K562 (cell line): ENCODE data around the gene OR10T2. TPM values are rescaled to one million over a fixed set of nuclear protein-coding genes. Genes with fewer than 3 reads are reported as not detected.

ENCODE experiments used
- ATAC-seq: fragments of 200-7000 bp; cut with Tn5 transposase; 3 replicates; pipeline ENCODE4 v1.9.1; 2020; ENCODE audit warnings: moderate library complexity
- BruUV-seq: library from RNA; stranded (reverse); fragments of 400-500 nt; replicated peaks from 2 replicates; lab custom pipeline; 2021; lab: Mats Ljungman, UMichigan
- CTCF ChIA-PET: fragments of 300-600 bp; formaldehyde crosslinking; extraction: SDS; loops from one replicate; lab custom pipeline; 2021; ENCODE audit warnings: low intra/inter-chr PET ratio; lab: Yijun Ruan, JAX
- POLR2A ChIA-PET: fragments of 300-600, 350-650 bp; sonication (Branson Sonifier 250); formaldehyde crosslinking; extraction: SDS; loops from one replicate; lab custom pipeline; 2021; ENCODE audit warnings: antibody characterized with exemption, inconsistent platforms; lab: Yijun Ruan, JAX
- DNase-seq, 4 experiments: peaks; one replicate each; pipeline versions ENCODE4 v3.0.0 to v3.0.0-alpha.2; 2011 to 2018; ENCODE audit warnings: low spot score in 3 of 4, mixed read lengths in 3 of 4; ENCODE audit errors: extremely low read depth in 1 of 4
- FAIRE-seq: peaks from 2 replicates; lab custom pipeline; 2011; peaks lifted over from hg19 to GRCh38; lab: Jason Lieb, UNC
- H2AFZ ChIP-seq: 2 replicates; pipeline ENCODE4 v1.6.0; 2011; ENCODE audit warnings: low read depth, low read length, control low read depth, inconsistent platforms
- H3K27ac ChIP-seq: fragments of 200-600 bp; 3 replicates; pipeline ENCODE4 v1.8.0; 2011; ENCODE audit warnings: low read depth, mild to moderate bottlenecking, control low read depth, inconsistent platforms, low read length, moderate library complexity, mixed read lengths; ENCODE audit errors: extremely low read depth
- H3K27me3 ChIP-seq, 2 experiments: fragments of 300-600 bp in 1 of 2; 2 replicates in 1 of 2; 3 replicates in 1 of 2; pipeline versions ENCODE4 v1.6.0 to v1.8.0; 2011; ENCODE audit warnings: inconsistent platforms in 2 of 2, low read length in 2 of 2, mild to moderate bottlenecking in 1 of 2, mixed read lengths in 1 of 2, moderate library complexity in 1 of 2; ENCODE audit not compliant: control insufficient read depth in 2 of 2, insufficient read depth in 2 of 2
- H3K36me3 ChIP-seq: fragments of 300-600 bp; 3 replicates; pipeline ENCODE4 v1.8.0; 2011; ENCODE audit warnings: mild to moderate bottlenecking, low read length, inconsistent platforms; ENCODE audit not compliant: control insufficient read depth, insufficient read depth
- H3K4me1 ChIP-seq, 2 experiments: fragments of 200-600 bp in 1 of 2; replicated peaks in 1 of 2; 2 replicates in 1 of 2; 3 replicates in 1 of 2; pipeline versions ENCODE4 v1.5.1 to v1.8.0; 2011; ENCODE audit warnings: inconsistent platforms in 2 of 2, low read length in 2 of 2, mild to moderate bottlenecking in 1 of 2, mixed read lengths in 1 of 2, moderate library complexity in 1 of 2; ENCODE audit not compliant: control insufficient read depth in 2 of 2, insufficient read depth in 2 of 2
- H3K4me2 ChIP-seq: 2 replicates; pipeline ENCODE4 v1.6.1; 2011; ENCODE audit warnings: low read length, control low read depth, inconsistent platforms, mixed read lengths; ENCODE audit not compliant: insufficient read depth
- H3K4me3 ChIP-seq: fragments of 200-600 bp; sonication (generic), shearing (Covaris generic); 2 replicates; pipeline ENCODE4 v1.5.1; 2016; ENCODE audit warnings: control low read depth, inconsistent platforms
- H3K79me2 ChIP-seq: fragments of 200-600 bp; 3 replicates; pipeline ENCODE4 v1.8.0; 2011; ENCODE audit warnings: low read length, inconsistent platforms; ENCODE audit not compliant: control insufficient read depth, insufficient read depth
- H3K9ac ChIP-seq, 2 experiments: 2 replicates each; pipeline versions ENCODE4 v1.6.0 to v1.6.1; 2011; ENCODE audit warnings: low read depth in 2 of 2, low read length in 2 of 2, control low read depth in 1 of 2, inconsistent platforms in 1 of 2, mild to moderate bottlenecking in 1 of 2, mixed read lengths in 1 of 2; ENCODE audit not compliant: insufficient read depth in 1 of 2
- H3K9me1 ChIP-seq: one replicate; pipeline ENCODE4 v1.6.0; 2011; ENCODE audit warnings: inconsistent platforms, mild to moderate bottlenecking, low read length, moderate library complexity; ENCODE audit not compliant: control insufficient read depth, insufficient read depth
- H3K9me3 ChIP-seq: replicated peaks from 2 replicates; pipeline ENCODE4 v1.5.1; 2011; ENCODE audit warnings: low read depth, low read length, inconsistent platforms; ENCODE audit not compliant: control insufficient read depth, insufficient read depth
- H4K20me1 ChIP-seq: replicated peaks from 2 replicates; pipeline ENCODE4 v1.6.1; 2011; ENCODE audit warnings: low read length, inconsistent platforms, mixed read lengths; ENCODE audit not compliant: control insufficient read depth, insufficient read depth
- FOXA3 ChIP-seq, 2 experiments: fragments of 450-650 bp in 1 of 2; sonication (generic) in 1 of 2; formaldehyde crosslinking; IDR thresholded peaks in 1 of 2; conservative IDR thresholded peaks in 1 of 2; 2 replicates each; pipeline versions ENCODE4 v1.4.0 to v1.8.0; 2020 to 2022; ENCODE audit warnings: mild to moderate bottlenecking in 2 of 2, missing genetic modification reagents in 1 of 2
- GABPB2 ChIP-seq: fragments of 250-450 bp; sonication (Bioruptor Pico); conservative IDR thresholded peaks from 2 replicates; pipeline ENCODE4 v1.5.1; 2021; ENCODE audit warnings: mild to moderate bottlenecking
- TCF7L2 ChIP-seq: fragments of 150-350 bp; IDR thresholded peaks from 2 replicates; pipeline ENCODE4 v1.6.1; 2016; ENCODE audit warnings: low read depth, mild to moderate bottlenecking, low read length, moderate library complexity
- ZNF507 ChIP-seq: conservative IDR thresholded peaks from 2 replicates; pipeline ENCODE4 v1.6.1; 2017; ENCODE audit warnings: missing genetic modification characterization, missing compliant biosample characterization
- in situ Hi-C: fragments of 300-500 bp; cut with MboI; formaldehyde crosslinking; loops from 4 replicates; pipeline ENCODE4 v1.15.0; 2018; ENCODE audit warnings: inconsistent platforms, mixed read lengths
- intact Hi-C: fragments of 100-400 bp; cut with micrococcal nuclease; formaldehyde crosslinking; loops from 2 replicates; pipeline ENCODE4 v1.14.2; 2022
- polyA plus RNA-seq, 8 experiments: library from polyadenylated mRNA; depleted of rRNA in 4 of 8; stranded (reverse) in 5 of 8; unstranded in 3 of 8; fragments of >200 nt; fragmentation: Nextera tagmentation in 2 of 8; fragmentation: Illumina TruSeq in 1 of 8; extraction: Ambion mirVana in 2 of 8; extraction: Trizol in 1 of 8; gene quantifications; 2 replicates each; pipeline versions ENCODE4 v1.2.1 to v1.2.3, GENCODE V29; 2011 to 2014; ENCODE audit warnings: inconsistent platforms in 1 of 8, missing spikeins in 1 of 8
- total RNA-seq, 7 experiments: library from RNA; depleted of rRNA in 6 of 7; stranded (reverse); fragments of >200 nt in 6 of 7; fragmentation: Illumina TruSeq in 2 of 7; extraction: Trizol in 2 of 7; gene quantifications; 2 replicates each; pipeline versions ENCODE4 v1.2.1 to v1.2.3, GENCODE V29; 2011 to 2021; ENCODE audit warnings: low replicate concordance in 1 of 7
- TF ChIP-seq, protein P1 (sequence below): fragments of 450-650 bp; IDR thresholded peaks from 2 replicates; pipeline ENCODE4 v1.6.1; 2016; ENCODE audit warnings: antibody characterized with exemption
- TF ChIP-seq, protein P2 (sequence below): sonication (generic); formaldehyde crosslinking; IDR thresholded peaks from 2 replicates; pipeline ENCODE4 v1.8.1; 2022; ENCODE audit warnings: missing genetic modification reagents

OR10T2 gene
- total and polyA plus RNA-seq, 9 of the 15 experiments (the other 6 are each of a cell fraction or from before 2014, with no cell fraction given), result not detected

DNA sequence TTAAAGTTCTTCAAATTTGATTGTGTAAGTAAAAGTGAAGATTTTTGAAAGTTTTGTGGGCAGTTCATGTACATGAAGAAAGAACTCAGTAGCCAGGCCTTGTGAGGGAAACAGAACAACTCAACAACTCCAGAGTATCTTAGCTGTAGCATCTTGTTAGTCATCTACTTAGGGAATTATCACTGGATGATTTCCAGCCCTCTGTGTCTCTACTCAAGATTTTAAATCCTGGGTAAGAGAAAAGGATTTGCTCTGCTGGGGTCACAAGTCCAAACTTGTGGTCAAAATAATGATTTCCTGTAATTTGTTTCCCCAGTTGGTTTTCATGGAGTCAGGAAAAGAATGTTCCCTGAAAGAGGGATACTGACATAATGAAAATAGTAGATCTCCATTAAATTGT lies 8.2 kb downstream of the OR10T2 start:
- no peaks in the 10 kb centered on the region for H3K9me1 ChIP-seq
- ATAC-seq (no peak), FAIRE-seq (no peak), DNase-seq (no peak)
- no peak overlapping the region for H3K9ac ChIP-seq
- H3K4me2 ChIP-seq, result no peak overlapping the region
- H3K27me3 ChIP-seq, result no peaks in the 10 kb centered on the region
- H2AFZ ChIP-seq, result no peak overlapping the region
- POLR2A ChIA-PET, result no interaction called here
- no peaks in the 10 kb centered on the region for H4K20me1 ChIP-seq
- H3K27ac ChIP-seq, result no peak overlapping the region
- H3K79me2 ChIP-seq, result no peaks in the 10 kb centered on the region
- H3K4me1 ChIP-seq, result no peaks in the 10 kb centered on the region
- no TSS peak for BruUV-seq
- CTCF ChIA-PET, result no interaction called here
- in situ Hi-C loops (no loop called here), intact Hi-C loops (no loop called here)
- no peak overlapping the region for H3K4me3 ChIP-seq
- no peaks in the 10 kb centered on the region for H3K36me3 ChIP-seq
- no peaks in the 10 kb centered on the region for H3K9me3 ChIP-seq
- TF ChIP-seq, protein P1, sequence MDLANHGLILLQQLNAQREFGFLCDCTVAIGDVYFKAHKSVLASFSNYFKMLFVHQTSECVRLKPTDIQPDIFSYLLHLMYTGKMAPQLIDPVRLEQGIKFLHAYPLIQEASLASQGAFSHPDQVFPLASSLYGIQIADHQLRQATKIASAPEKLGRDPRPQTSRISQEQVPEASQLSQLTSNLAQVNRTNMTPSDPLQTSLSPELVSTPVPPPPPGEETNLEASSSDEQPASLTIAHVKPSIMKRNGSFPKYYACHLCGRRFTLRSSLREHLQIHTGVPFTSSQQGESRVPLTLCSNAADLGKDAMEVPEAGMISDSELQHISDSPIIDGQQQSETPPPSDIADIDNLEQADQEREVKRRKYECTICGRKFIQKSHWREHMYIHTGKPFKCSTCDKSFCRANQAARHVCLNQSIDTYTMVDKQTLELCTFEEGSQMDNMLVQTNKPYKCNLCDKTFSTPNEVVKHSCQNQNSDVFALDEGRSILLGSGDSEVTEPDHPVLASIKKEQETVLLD, result no peak
- TF ChIP-seq, protein P2, sequence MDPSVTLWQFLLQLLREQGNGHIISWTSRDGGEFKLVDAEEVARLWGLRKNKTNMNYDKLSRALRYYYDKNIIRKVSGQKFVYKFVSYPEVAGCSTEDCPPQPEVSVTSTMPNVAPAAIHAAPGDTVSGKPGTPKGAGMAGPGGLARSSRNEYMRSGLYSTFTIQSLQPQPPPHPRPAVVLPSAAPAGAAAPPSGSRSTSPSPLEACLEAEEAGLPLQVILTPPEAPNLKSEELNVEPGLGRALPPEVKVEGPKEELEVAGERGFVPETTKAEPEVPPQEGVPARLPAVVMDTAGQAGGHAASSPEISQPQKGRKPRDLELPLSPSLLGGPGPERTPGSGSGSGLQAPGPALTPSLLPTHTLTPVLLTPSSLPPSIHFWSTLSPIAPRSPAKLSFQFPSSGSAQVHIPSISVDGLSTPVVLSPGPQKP (CRISPR knock-in tag), result no peak
- no peak for TF ChIP-seq ZNF507 (tag)
- TF ChIP-seq TCF7L2, result no peak
- no peak for TF ChIP-seq GABPB2 (CRISPR knock-in tag)
- TF ChIP-seq FOXA3 (CRISPR knock-in tag; conservative IDR thresholded peaks at IDR 0.05 in 1 of 2, IDR thresholded peaks at IDR 0.05 in 1 of 2), result no peak
